AG04450 (cell line): ENCODE data around the gene KTN1. TPM values are rescaled to one million over a fixed set of nuclear protein-coding genes. Genes with fewer than 3 reads are reported as not detected.

Source experiments
- CTCF ChIA-PET: fragments of 300-600, 350-600 bp; formaldehyde crosslinking; extraction: SDS; loops from one replicate; lab custom pipeline; 2022; ENCODE audit warnings: antibody characterized with exemption, inconsistent platforms; lab: Charles Lee
- POLR2A ChIA-PET: fragments of 350-600 bp; formaldehyde crosslinking; extraction: SDS; loops from one replicate; lab custom pipeline; 2021; ENCODE audit warnings: antibody characterized with exemption, inconsistent platforms; lab: Yijun Ruan, JAX
- DNase-seq: peaks from one replicate; pipeline ENCODE4 v3.0.0-alpha.2; 2011; ENCODE audit warnings: low read depth, low spot score
- H3K27ac ChIP-seq: one replicate; pipeline ENCODE4 v1.5.1; 2012; ENCODE audit warnings: low read depth, low read length, control low read depth
- H3K27me3 ChIP-seq: one replicate; pipeline ENCODE4 v1.6.0; 2012; ENCODE audit warnings: low read length; ENCODE audit not compliant: control insufficient read depth, insufficient read depth
- H3K4me3 ChIP-seq: 2 replicates; pipeline ENCODE4 v1.5.1; 2011; ENCODE audit warnings: mild to moderate bottlenecking, low read depth, low read length, control low read depth
- H3K9me3 ChIP-seq: 2 replicates; pipeline ENCODE4 v1.5.1; 2012; ENCODE audit warnings: low read length; ENCODE audit not compliant: control insufficient read depth, insufficient read depth
- polyA plus RNA-seq: library from polyadenylated mRNA; depleted of rRNA; stranded (reverse); fragments of >200 nt; gene quantifications from 2 replicates; pipeline ENCODE4 v1.2.3, GENCODE V29; 2011
- TF ChIP-seq, protein P1 (sequence below): IDR thresholded peaks from 2 replicates; pipeline ENCODE4 v1.5.1; 2011; ENCODE audit warnings: low read depth, low read length, control low read depth, inconsistent platforms

Gene KTN1
- polyA plus RNA-seq, 1 experiment, result 129 TPM

DNA sequence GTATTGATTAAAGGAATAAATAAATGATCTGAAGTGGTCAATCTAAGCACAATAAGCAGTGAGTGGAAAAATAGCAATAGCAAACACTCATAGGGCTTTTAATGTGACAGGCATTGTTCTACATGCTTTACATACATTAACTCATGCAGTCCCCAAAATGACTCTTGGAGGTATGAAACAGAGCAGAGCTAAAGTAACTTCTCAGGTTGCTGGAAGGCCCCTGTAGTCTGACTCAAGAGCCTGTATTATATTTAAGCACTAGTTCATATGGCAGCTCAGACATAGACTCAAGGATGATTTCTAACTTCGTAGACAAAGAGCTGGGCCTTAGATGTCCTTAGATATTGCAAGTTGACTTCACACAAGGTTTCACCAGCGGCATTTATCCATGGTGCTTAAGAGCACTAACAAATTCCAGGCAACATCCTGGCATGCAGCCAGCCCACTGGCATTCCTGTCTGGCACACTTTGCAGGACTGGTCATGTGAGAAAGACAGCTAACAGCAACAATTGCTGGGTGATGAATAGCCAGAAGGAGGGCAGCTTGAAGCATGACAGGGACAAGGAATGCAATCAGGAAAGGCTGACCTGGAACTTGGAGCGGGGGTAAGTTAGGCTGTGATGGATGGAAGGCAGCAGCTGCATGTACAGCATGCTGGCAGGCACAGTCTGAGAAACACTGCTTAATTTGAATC lies 22.9 kb upstream of the KTN1 start:
- Histone ChIP-seq H3K27me3 (no peaks in the 10 kb centered on the region), H3K4me3 (no peak overlapping the region), H3K9me3 (no peaks in the 10 kb centered on the region; the same call in 1 of the 2 replicates), H3K27ac (no peak overlapping the region)
- DNase-seq, result peak; percentile 67
- POLR2A ChIA-PET, result interaction anchor here (0.7 to 1.1 kb wide), 2 partner anchors 14 to 24 kb away, joined by 3 read pairs; no protein-coding TSS in a partner anchor
- TF ChIP-seq, protein P1, sequence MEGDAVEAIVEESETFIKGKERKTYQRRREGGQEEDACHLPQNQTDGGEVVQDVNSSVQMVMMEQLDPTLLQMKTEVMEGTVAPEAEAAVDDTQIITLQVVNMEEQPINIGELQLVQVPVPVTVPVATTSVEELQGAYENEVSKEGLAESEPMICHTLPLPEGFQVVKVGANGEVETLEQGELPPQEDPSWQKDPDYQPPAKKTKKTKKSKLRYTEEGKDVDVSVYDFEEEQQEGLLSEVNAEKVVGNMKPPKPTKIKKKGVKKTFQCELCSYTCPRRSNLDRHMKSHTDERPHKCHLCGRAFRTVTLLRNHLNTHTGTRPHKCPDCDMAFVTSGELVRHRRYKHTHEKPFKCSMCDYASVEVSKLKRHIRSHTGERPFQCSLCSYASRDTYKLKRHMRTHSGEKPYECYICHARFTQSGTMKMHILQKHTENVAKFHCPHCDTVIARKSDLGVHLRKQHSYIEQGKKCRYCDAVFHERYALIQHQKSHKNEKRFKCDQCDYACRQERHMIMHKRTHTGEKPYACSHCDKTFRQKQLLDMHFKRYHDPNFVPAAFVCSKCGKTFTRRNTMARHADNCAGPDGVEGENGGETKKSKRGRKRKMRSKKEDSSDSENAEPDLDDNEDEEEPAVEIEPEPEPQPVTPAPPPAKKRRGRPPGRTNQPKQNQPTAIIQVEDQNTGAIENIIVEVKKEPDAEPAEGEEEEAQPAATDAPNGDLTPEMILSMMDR, result no peak
- CTCF ChIA-PET, result interaction anchor here (0.6 to 1.9 kb wide), 3 partner anchors 14 to 111 kb away, joined by 3 to 7 read pairs (median 3); no protein-coding TSS in a partner anchor

- ChIA-PET CTCF (no interaction called here), POLR2A (no interaction called here)
- H3K9me3 ChIP-seq, result no peaks in the 10 kb centered on the region
- DNase-seq, result no peak
- no peak overlapping the region for H3K27ac ChIP-seq
- no peaks in the 10 kb centered on the region for H3K27me3 ChIP-seq
- H3K4me3 ChIP-seq, result no peak overlapping the region
- TF ChIP-seq, protein P1, result no peak
These were observed 17.9 kb upstream of the KTN1 start for GRCh38 chr14:55562135-55562534.

GRCh38 chr14:55568618-55569017 lies 11.4 kb upstream of the KTN1 start:
- H3K27me3 ChIP-seq, result no peaks in the 10 kb centered on the region

GRCh38 chr14:55571125-55571889 lies 8.7 kb upstream of the KTN1 start:
- TF ChIP-seq, protein P1, result no peak
- POLR2A ChIA-PET, result no interaction called here
- H3K9me3 ChIP-seq, result no peaks in the 10 kb centered on the region
- H3K4me3 ChIP-seq, result no peak overlapping the region
- no peak overlapping the region for H3K27ac ChIP-seq
- CTCF ChIA-PET, result interaction anchor here (3.7 kb wide), 1 partner anchor 125 kb away, joined by 13 read pairs; no protein-coding TSS in a partner anchor
- H3K27me3 ChIP-seq, result no peaks in the 10 kb centered on the region
- DNase-seq, result no peak

More at GRCh38 chr14:55568618-55569017, 11.4 kb upstream of the KTN1 start:
- CTCF ChIA-PET, result interaction anchor here (3.7 kb wide), 1 partner anchor 122 kb away, joined by 13 read pairs; no protein-coding TSS in a partner anchor
- POLR2A ChIA-PET, result no interaction called here
- TF ChIP-seq, protein P1, result no peak
- Histone ChIP-seq H3K9me3 (no peaks in the 10 kb centered on the region), H3K4me3 (no peak overlapping the region), H3K27ac (no peak overlapping the region)
- no peak for DNase-seq

GRCh38 chr14:55572578-55572977 lies 7.4 kb upstream of the KTN1 start:
- ChIA-PET CTCF (no interaction called here), POLR2A (no interaction called here)
- H3K4me3 ChIP-seq, result no peak overlapping the region
- TF ChIP-seq, protein P1, result no peak
- no peak overlapping the region for H3K27ac ChIP-seq
- no peaks in the 10 kb centered on the region for H3K27me3 ChIP-seq
- DNase-seq, result no peak
- H3K9me3 ChIP-seq, result no peaks in the 10 kb centered on the region
